Motor neuron (in vitro differentiated cells): Measurements from ENCODE around the gene CENPA. TPM values are rescaled to one million over a fixed set of nuclear protein-coding genes. Genes with fewer than 3 reads are reported as not detected.
"Not testable (repeated sequence)": the region's sequence is repeated elsewhere in the genome, so short reads cannot be mapped to it uniquely, and the experiment has no call there.

ENCODE experiments used
- ATAC-seq, 8 experiments: fragments of 200-7000 bp; cut with Tn5 transposase; replicated peaks in 6 of 8; 2 replicates each; pipeline ENCODE4 v1.8.0; 2021; ENCODE audit warnings: mild to moderate bottlenecking in 8 of 8, moderate library complexity in 8 of 8
- H3K27ac ChIP-seq, 2 donors: fragments of 250-450 bp; sonication (Bioruptor Pico); 2 replicates each; pipeline ENCODE4 v1.9.0; 2021; ENCODE audit warnings: antibody characterized with exemption in 2 of 2, mild to moderate bottlenecking in 2 of 2, moderate library complexity in 1 of 2
- H3K4me1 ChIP-seq, 2 donors: fragments of 250-450 bp; sonication (Bioruptor Pico); replicated peaks in 1 of 2; 2 replicates each; pipeline ENCODE4 v1.6.1; 2021; ENCODE audit warnings: antibody characterized with exemption in 2 of 2, mild to moderate bottlenecking in 2 of 2, moderate library complexity in 1 of 2
- H3K4me3 ChIP-seq, 5 donors: fragments of 250-450 bp; sonication (Bioruptor Pico); 2 replicates each; pipeline ENCODE4 v1.9.0; 2021; ENCODE audit warnings: antibody characterized with exemption in 5 of 5, mild to moderate bottlenecking in 5 of 5, moderate library complexity in 4 of 5
- WGBS, 10 experiments: fragments of 450-650 bp; shearing (Covaris generic); methylation state at CpG; one replicate each; pipeline ENCODE4 v1.0.0; 2022; 5-methylcytosine and 5-hydroxymethylcytosine counted together
- in situ Hi-C, 9 experiments: fragments of 400-800 bp; cut with MboI; loops; one replicate each; pipeline ENCODE4 v1.15.0; 2021; ENCODE audit warnings: low sequenced_read_pairs in 9 of 9, low pct_unique_long_range_greater_than_20kb in 2 of 9; ENCODE audit not compliant: unreplicated experiment in 9 of 9
- total RNA-seq, 8 experiments: library from RNA; unstranded; fragments of 300-600 nt; gene quantifications; 2 replicates each; pipeline versions ENCODE4 v1.2.3 to v1.2.4, GENCODE V29; 2022

CENPA gene
- total RNA-seq, 8 experiments from 2014 or later: 0.46 to 19.1 (median 1.7) TPM

DNA sequence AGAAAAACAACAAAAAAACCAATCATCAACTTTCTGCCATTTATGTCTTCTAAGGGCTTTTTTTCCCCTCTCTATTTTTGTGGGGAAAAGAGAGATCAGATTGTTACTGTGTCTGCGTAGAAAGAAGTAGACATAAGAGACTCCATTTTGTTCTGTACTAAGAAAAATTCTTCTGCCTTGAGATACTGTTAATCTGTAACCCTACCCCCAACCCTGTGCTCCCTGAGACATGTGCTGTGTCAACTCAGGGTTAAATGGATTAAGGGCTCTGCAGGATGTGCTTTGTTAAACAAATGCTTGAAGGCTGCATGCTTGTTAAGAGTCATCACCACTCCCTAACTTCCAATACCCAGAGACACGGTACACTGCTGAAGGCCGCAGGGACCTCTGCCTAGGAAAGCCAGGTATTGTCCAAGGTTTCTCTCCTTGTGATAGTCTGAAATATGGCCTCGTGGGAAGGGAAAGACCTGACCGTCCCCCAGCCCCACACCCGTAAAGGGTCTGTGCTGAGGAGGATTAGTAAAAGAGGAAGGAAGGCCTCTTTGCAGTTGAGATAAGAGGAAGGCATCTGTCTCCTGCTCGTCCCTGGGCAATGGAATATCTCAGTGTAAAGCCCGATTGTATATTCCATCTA lies 36.0 kb upstream of the CENPA start:
- ATAC-seq, H3K4me3 ChIP-seq: not testable (repeated sequence)
- Histone ChIP-seq H3K4me1 (peaks cover 26 to 27% of the 10 kb centered on the region in 2 donors), H3K27ac (peak overlapping the region in 1 of 2 donors; percentile 68)
- WGBS, 10 experiments: 0 to 100% (median 29%) methylated on average over 1 of the region's 8 CpGs; no CpG with 5 or more reads in 5 of the 10 experiments
- in situ Hi-C loops: loop anchor here in 3 of 9 experiments (10.0 to 25.0 kb wide), 3 partner anchors 135 to 145 kb away; no protein-coding TSS in a partner anchor

- Histone ChIP-seq H3K27ac (peak overlapping the region in 1 of 2 donors; percentile 68), H3K4me1 (peaks cover 31% of the 10 kb centered on the region in 2 donors)
- WGBS, 10 experiments: 21 to 100% (median 60%) methylated on average over 1 to 11 of the region's 11 CpGs; no CpG with 5 or more reads in 1 of the 10 experiments
- not testable (repeated sequence) for H3K4me3 ChIP-seq, ATAC-seq
- in situ Hi-C loops: loop anchor here in 1 of 9 experiments (10.0 kb wide), 1 partner anchor 146 kb away; no protein-coding TSS in a partner anchor
Observed at GRCh38 chr2:26750467-26750866, 35.4 kb upstream of the CENPA start.

DNA sequence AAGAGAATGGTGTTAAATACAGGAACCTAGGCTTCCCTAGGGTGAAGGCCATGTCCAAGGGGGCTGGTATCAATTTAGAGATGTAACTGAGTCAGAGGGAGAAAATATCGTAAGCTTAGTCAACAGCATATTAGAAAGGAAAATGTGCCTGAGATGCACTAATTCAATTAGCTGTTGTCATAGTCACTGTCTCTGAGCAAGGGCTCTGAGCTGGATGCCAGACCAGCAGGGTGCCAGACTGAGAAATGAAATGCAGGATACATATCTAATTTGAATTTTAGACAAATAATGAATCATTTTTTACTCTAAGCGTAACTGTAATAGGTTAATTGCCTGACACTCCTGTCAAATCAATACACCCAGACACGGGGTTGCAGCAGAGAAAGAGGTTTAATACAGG lies 33.2 kb upstream of the CENPA start:
- Histone ChIP-seq H3K4me3 (no peak overlapping the region), H3K4me1 (peaks cover 29 to 38% of the 10 kb centered on the region in 2 donors), H3K27ac (no peak overlapping the region)
- in situ Hi-C loops: loop anchor here in 1 of 9 experiments (10.0 kb wide), 1 partner anchor 148 kb away; no protein-coding TSS in a partner anchor
- WGBS, 10 experiments: 13 to 63% (median 30%) methylated on average over 1 to 3 of the region's 3 CpGs; no CpG with 5 or more reads in 1 of the 10 experiments
- peak in 6 of 8 experiments; percentile 68 to 85 (median 75) for ATAC-seq

DNA sequence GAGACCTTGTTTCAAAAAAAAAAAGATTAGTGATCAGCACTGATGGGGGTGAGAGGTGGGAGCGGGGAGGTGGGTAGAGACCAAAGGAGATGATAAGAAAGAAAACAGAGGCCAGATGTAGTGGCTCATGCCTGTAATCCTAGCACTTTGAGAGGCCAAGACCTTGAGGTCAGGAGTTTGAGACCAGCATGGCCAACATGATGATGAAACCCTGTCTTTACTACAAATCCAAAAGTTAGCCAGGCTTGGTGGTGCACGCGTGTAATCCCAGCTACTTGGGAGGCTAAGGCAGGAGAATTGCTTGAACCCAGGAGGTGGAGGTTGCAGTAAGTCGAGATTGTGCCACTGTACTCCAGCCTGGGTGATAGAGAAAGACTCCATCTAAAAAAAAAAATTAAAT lies 31.3 kb upstream of the CENPA start:
- ATAC-seq: no peak
- Histone ChIP-seq H3K4me1 (peaks cover 40 to 53% of the 10 kb centered on the region in 2 donors), H3K27ac (no peak overlapping the region), H3K4me3 (no peak overlapping the region)
- in situ Hi-C loops: loop anchor here in 1 of 9 experiments (10.0 kb wide), 1 partner anchor 150 kb away; no protein-coding TSS in a partner anchor
- 17 to 100% (median 90%) methylated on average over 1 to 3 of the region's 4 CpGs; no CpG with 5 or more reads in 4 of the 10 experiments for WGBS, 10 experiments

DNA sequence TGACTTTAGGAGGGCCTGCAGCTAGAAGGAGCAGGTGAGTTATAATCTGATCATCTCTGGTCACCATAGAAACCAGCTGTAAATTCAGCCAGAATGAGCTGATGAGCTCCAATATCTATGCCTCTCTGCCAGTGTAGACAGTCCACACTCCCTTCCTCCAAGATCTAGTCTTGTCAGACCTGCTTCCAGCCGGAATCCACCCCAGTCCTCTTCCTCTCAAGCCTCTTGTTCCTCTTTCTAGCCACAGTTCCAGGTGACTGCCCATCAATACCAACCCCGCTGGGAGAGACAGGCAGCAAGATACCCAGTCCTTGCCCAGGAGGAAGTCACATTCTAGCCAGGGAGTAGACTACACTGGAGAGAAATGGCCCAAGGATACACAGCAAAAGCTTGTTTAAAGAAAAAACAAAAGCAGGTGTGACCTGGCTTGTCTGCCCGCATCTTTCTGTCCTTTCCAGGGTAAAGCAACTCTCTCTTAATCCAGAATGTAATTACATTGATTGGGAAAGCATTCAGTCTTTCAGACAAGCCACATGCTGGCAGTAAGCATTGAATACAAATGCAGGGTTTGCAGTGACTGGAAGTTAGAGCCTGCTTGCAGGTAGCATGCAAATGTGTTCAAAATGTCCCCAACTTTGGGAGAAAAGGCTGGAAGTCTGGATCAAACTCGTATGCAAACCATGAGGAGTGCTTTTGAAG lies 30.7 kb upstream of the CENPA start:
- peak in 2 of 8 experiments; percentile 7 to 19 for ATAC-seq
- in situ Hi-C loops: loop anchor here in 1 of 9 experiments (10.0 kb wide), 1 partner anchor 150 kb away; no protein-coding TSS in a partner anchor
- no peak overlapping the region for H3K4me3 ChIP-seq
- 11 to 100% (median 80%) methylated on average over 1 to 4 of the region's 4 CpGs; no CpG with 5 or more reads in 1 of the 10 experiments for WGBS, 10 experiments
- H3K27ac ChIP-seq: no peak overlapping the region
- H3K4me1 ChIP-seq: peaks cover 36 to 48% of the 10 kb centered on the region in 2 donors

GRCh38 chr2:26756337-26756736 lies 29.5 kb upstream of the CENPA start:
- no peak overlapping the region for H3K27ac ChIP-seq
- WGBS, 10 experiments: 20 to 80% (median 65%) methylated on average over 1 to 5 of the region's 5 CpGs; no CpG with 5 or more reads in 5 of the 10 experiments
- H3K4me3 ChIP-seq: no peak overlapping the region
- peak in 5 of 8 experiments; percentile 8 to 36 (median 13) for ATAC-seq
- peaks cover 30 to 43% of the 10 kb centered on the region in 2 donors for H3K4me1 ChIP-seq
- in situ Hi-C loops: loop anchor here in 1 of 9 experiments (10.0 kb wide), 1 partner anchor 152 kb away; no protein-coding TSS in a partner anchor

DNA sequence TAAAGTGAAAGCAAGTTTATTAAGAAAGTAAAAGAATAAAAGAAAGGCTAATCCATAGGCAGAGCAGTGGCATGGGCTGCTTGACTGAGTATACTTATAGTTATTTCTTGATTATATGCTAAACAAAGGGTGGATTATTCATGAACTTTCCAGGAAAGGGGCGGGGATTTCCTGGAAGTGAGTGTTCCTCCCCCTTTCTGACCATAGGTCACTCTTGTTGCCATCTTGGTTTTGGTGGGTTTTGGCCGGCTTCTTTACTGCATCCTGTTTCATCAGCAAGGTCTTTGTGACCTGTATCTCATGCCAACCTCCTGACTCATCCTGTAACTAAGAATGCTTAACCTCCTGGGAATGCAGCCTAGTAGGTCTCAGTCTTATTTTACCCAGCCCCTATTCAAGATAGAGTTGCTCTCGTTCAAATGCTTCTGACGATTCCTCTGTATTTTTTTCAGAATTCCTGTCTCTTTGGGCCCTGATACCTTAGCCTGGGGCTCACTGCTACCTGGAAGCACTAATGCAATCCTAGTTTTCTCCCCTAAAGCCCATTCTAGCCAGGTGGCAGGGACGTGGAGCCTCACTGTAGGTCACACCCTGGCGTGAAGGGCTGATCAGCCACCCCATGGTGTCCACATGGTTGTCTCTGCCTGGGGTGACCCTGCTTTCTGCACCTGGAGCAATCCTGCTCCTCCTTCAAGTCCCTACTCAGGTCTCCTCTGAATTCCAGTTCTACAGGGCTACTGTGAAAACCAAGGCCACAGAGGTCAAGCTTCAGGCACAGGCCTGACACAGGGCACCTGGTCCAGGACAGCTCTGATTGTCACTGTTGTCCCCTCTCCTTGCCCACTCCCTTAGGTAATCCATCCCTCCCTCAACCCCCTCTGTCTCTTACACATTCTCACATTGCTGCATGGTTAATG lies 27.7 kb upstream of the CENPA start:
- peak; percentile 73 to 91 (median 84) for ATAC-seq
- Histone ChIP-seq H3K4me3 (no peak overlapping the region), H3K4me1 (peaks cover 22 to 34% of the 10 kb centered on the region in 2 donors), H3K27ac (peak overlapping the region; percentile 75 to 94)
- in situ Hi-C loops: loop anchor here in 1 of 9 experiments (10.0 kb wide), 1 partner anchor 153 kb away; no protein-coding TSS in a partner anchor
- WGBS, 10 experiments: 7 to 100% (median 17%) methylated on average over 1 to 5 of the region's 6 CpGs; no CpG with 5 or more reads in 1 of the 10 experiments

DNA sequence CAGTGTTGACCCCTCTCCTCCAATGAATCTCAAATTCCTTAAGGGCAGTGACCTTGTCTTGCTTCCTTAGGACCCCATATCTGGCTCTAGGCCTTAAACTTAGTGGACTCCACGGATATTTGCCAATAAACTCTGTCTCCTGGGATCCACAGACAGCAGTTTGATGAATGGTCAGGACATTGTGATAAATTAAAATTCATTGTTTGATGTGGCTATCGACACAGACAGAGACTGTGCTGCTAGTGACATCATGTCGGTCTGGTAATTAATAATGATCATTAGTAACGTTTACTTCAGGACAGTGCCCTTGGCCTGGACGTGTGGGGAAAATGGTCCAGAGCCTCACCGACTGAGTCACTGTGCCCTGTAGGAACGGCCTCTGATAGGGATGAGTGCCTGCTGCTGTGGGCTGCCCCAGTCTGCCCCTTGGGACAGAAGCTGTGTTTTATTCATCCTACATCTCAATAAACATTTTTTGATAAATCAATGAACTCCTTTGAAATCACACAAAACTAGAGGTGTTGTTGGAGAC lies 27.0 kb upstream of the CENPA start:
- Histone ChIP-seq H3K4me1 (peaks cover 18 to 35% of the 10 kb centered on the region in 2 donors), H3K4me3 (no peak overlapping the region), H3K27ac (peak overlapping the region; percentile 75 to 94)
- ATAC-seq: peak in 5 of 8 experiments; percentile 24 to 46 (median 35)
- 0 to 84% (median 60%) methylated on average over 1 to 5 of the region's 7 CpGs; no CpG with 5 or more reads in 5 of the 10 experiments for WGBS, 10 experiments
- in situ Hi-C loops: loop anchor here in 1 of 9 experiments (10.0 kb wide), 1 partner anchor 154 kb away; no protein-coding TSS in a partner anchor

DNA sequence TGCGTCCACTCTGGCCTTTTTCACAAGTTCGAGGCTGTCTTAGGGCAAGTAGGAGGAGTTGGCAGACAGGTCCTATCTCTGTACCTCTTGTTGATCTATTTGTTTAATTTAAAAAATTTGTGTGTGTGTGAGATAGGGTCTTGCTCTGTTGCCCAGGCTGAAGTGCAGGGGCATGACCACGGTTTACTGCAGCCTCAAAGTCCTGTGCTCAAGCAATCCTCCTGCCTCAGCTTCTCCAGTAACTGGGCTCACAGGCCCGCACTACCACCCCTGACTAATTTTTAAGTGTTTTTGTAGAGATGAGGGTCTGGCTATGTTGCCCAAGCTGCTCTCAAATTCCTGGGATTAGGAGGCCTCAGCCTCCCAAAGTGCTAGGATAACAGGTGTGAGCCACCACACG lies 26.0 kb upstream of the CENPA start:
- WGBS, 10 experiments: 0 to 100% (median 95%) methylated on average over 1 to 5 of the region's 5 CpGs; no CpG with 5 or more reads in 4 of the 10 experiments
- H3K4me3 ChIP-seq: no peak overlapping the region
- H3K4me1 ChIP-seq: peaks cover 19 to 35% of the 10 kb centered on the region in 2 donors
- in situ Hi-C loops: loop anchor here in 1 of 9 experiments (10.0 kb wide), 1 partner anchor 155 kb away; no protein-coding TSS in a partner anchor
- ATAC-seq: no peak
- H3K27ac ChIP-seq: no peak overlapping the region

DNA sequence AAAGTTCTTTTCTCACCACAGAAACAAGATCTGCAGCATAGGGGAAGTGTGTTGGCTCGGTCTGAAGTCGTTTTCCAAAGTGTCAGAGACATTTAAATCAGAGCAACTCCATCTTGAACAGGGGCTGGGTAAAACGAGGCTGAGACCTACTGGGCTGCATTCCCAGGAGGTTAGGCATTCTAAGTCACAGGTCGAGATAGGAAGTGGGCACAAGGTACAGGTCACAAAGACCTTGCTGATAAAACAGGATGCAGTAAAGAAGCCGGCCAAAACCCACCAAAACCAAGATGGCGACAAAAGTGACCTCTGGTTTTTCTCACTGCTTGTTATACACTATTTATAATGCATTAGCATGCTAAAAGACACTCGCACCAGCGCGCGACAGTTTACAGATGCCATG lies 24.9 kb upstream of the CENPA start:
- in situ Hi-C loops, H3K4me3 ChIP-seq, H3K27ac ChIP-seq, ATAC-seq: not testable (repeated sequence)
- 51 to 97% (median 88%) methylated on average over 1 to 10 of the region's 10 CpGs for WGBS, 10 experiments
- peaks cover 18 to 35% of the 10 kb centered on the region in 2 donors for H3K4me1 ChIP-seq

GRCh38 chr2:26763019-26763418 lies 22.8 kb upstream of the CENPA start:
- ATAC-seq: no peak
- Histone ChIP-seq H3K4me1 (peaks cover 18 to 27% of the 10 kb centered on the region in 2 donors), H3K4me3 (no peak overlapping the region), H3K27ac (no peak overlapping the region)
- 80 to 100% (median 90%) methylated on average over 1 to 9 of the region's 10 CpGs; no CpG with 5 or more reads in 3 of the 10 experiments for WGBS, 10 experiments
- in situ Hi-C loops: no loop called here
